HepG2 (cell line): ENCODE measurements around the gene SLC22A14. TPM values are rescaled to one million over a fixed set of nuclear protein-coding genes. Genes with fewer than 3 reads are reported as not detected.

Experiments
- ATAC-seq: fragments of 200-7000 bp; cut with Tn5 transposase; 3 replicates; pipeline ENCODE4 v1.9.1; 2020; ENCODE audit warnings: mild to moderate bottlenecking, moderate library complexity
- BruUV-seq: library from RNA; stranded (reverse); fragments of 400-500 nt; replicated peaks from 2 replicates; lab custom pipeline; 2021; lab: Mats Ljungman, UMichigan
- CTCF ChIA-PET: fragments of 300-600 bp; formaldehyde crosslinking; extraction: SDS; loops from one replicate; lab custom pipeline; 2021; ENCODE audit warnings: low total read pairs, inconsistent platforms, low intra/inter-chr PET ratio; lab: Yijun Ruan, JAX
- POLR2A ChIA-PET: fragments of 350-600 bp; sonication (Branson Sonifier 250); formaldehyde crosslinking; loops from one replicate; lab custom pipeline; 2020; ENCODE audit warnings: antibody characterized with exemption, inconsistent platforms; lab: Yijun Ruan, JAX
- DNase-seq: peaks from one replicate; pipeline ENCODE4 v3.0.0-alpha.2; 2015; ENCODE audit warnings: low spot score
- FAIRE-seq: peaks from 3 replicates; lab custom pipeline; 2011; peaks lifted over from hg19 to GRCh38; lab: Jason Lieb, UNC
- H2AFZ ChIP-seq: one replicate; pipeline ENCODE4 v1.6.1; 2011; ENCODE audit warnings: low read length, inconsistent platforms
- H3K27ac ChIP-seq: fragments of 300-600 bp; 3 replicates; pipeline ENCODE4 v1.8.0; 2011; ENCODE audit warnings: mixed run types, mild to moderate bottlenecking, mixed read lengths, low read length, inconsistent platforms; ENCODE audit not compliant: insufficient read depth; ENCODE audit errors: extremely low read length
- H3K27me3 ChIP-seq, 2 experiments: fragments of 200-600 bp in 1 of 2; 2 replicates in 1 of 2; 3 replicates in 1 of 2; pipeline versions ENCODE4 v1.6.0 to v1.8.0; 2011; ENCODE audit warnings: low read length in 2 of 2, mild to moderate bottlenecking in 2 of 2, moderate library complexity in 2 of 2, inconsistent platforms in 1 of 2; ENCODE audit not compliant: insufficient read depth in 2 of 2, control insufficient read depth in 1 of 2
- H3K36me3 ChIP-seq, 2 experiments: fragments of 200-600 bp in 1 of 2; replicated peaks in 1 of 2; 2 replicates in 1 of 2; 3 replicates in 1 of 2; pipeline versions ENCODE4 v1.5.1 to v1.8.0; 2011; ENCODE audit warnings: low read length in 2 of 2, inconsistent platforms in 1 of 2; ENCODE audit not compliant: insufficient read depth in 2 of 2, control insufficient read depth in 1 of 2
- H3K4me1 ChIP-seq: 2 replicates; pipeline ENCODE4 v1.5.1; 2012; ENCODE audit warnings: low read length, inconsistent platforms; ENCODE audit not compliant: insufficient read depth
- H3K4me2 ChIP-seq: 2 replicates; pipeline ENCODE4 v1.6.0; 2011; ENCODE audit warnings: low read depth, low read length, inconsistent platforms
- H3K4me3 ChIP-seq, 3 experiments: fragments of 200-600 bp in 1 of 3; sonication (generic), shearing (Covaris generic) in 1 of 3; replicated peaks in 1 of 3; 2 replicates each; pipeline ENCODE4 v1.5.1; 2011 to 2016; ENCODE audit warnings: low read length in 3 of 3, inconsistent platforms in 2 of 3, low read depth in 2 of 3, mild to moderate bottlenecking in 2 of 3, control low read depth in 1 of 3, mixed read lengths in 1 of 3; ENCODE audit not compliant: insufficient read depth in 1 of 3
- H3K79me2 ChIP-seq: one replicate; pipeline ENCODE4 v1.6.1; 2011; ENCODE audit warnings: low read length, inconsistent platforms; ENCODE audit not compliant: insufficient read depth
- H3K9ac ChIP-seq: 2 replicates; pipeline ENCODE4 v1.6.0; 2011; ENCODE audit warnings: mild to moderate bottlenecking, low read depth, low read length, inconsistent platforms; ENCODE audit not compliant: insufficient read depth
- H3K9me3 ChIP-seq: 2 replicates; pipeline ENCODE4 v1.5.1; 2012; ENCODE audit warnings: mild to moderate bottlenecking, low read length
- H4K20me1 ChIP-seq: 2 replicates; pipeline ENCODE4 v1.6.0; 2011; ENCODE audit warnings: inconsistent platforms, mild to moderate bottlenecking, low read length, moderate library complexity; ENCODE audit not compliant: insufficient read depth
- FIP1L1 ChIP-seq: fragments of 200-400 bp; formaldehyde crosslinking; IDR thresholded peaks from 2 replicates; pipeline ENCODE4 v1.6.1; 2018; ENCODE audit warnings: low read depth, mild to moderate bottlenecking, low read length, moderate library complexity, borderline replicate concordance; ENCODE audit not compliant: insufficient read depth
- MBNL3 ChIP-seq: fragments of 250-450 bp; sonication (Bioruptor Pico); conservative IDR thresholded peaks from 2 replicates; pipeline ENCODE4 v1.8.0; 2022; ENCODE audit warnings: mild to moderate bottlenecking, inconsistent platforms
- PCBP2 ChIP-seq: fragments of 200-400 bp; formaldehyde crosslinking; optimal IDR thresholded peaks from 2 replicates; pipeline ENCODE3; 2018; ENCODE audit warnings: low read length, low read depth; ENCODE audit not compliant: poor library complexity, severe bottlenecking
- POLR2AphosphoS5 ChIP-seq: IDR thresholded peaks from 2 replicates; pipeline ENCODE4 v1.6.1; 2012; ENCODE audit warnings: low read depth, low read length
- WGBS: methylation state at CpG from one replicate; pipeline ENCODE4 v1.1.6; 2017; ENCODE audit warnings: low lambda C conversion rate; 5-methylcytosine and 5-hydroxymethylcytosine counted together
- in situ Hi-C: cut with HindIII; loops from 2 replicates; pipeline ENCODE4 v1.10.0; 2017; ENCODE audit warnings: low pct_unique_long_range_greater_than_20kb; ENCODE audit not compliant: extremely low pct_ligation_motif_present
- intact Hi-C: fragments of 100-400 bp; cut with micrococcal nuclease; formaldehyde crosslinking; loops from one replicate; pipeline ENCODE4 v1.10.0; 2022; ENCODE audit not compliant: unreplicated experiment
- polyA plus RNA-seq, 8 experiments: library from polyadenylated mRNA; depleted of rRNA in 3 of 8; stranded (reverse) in 7 of 8; unstranded in 1 of 8; fragments of >200 nt; fragmentation: Illumina TruSeq in 4 of 8; extraction: Trizol in 4 of 8; gene quantifications; 2 replicates each; pipeline versions ENCODE4 v1.2.1 to v1.2.3, GENCODE V29; 2011 to 2016; ENCODE audit warnings: low read depth in 4 of 8, missing spikeins in 1 of 8, mixed read lengths in 1 of 8; ENCODE audit not compliant: insufficient read depth in 1 of 8
- total RNA-seq, 5 experiments: library from RNA; depleted of rRNA; stranded (reverse); fragments of >200 nt; fragmentation: Illumina TruSeq; extraction: Trizol; gene quantifications; 2 replicates each; pipeline ENCODE4 v1.2.3, GENCODE V29; 2016; ENCODE audit warnings: low read depth in 1 of 5
- TF ChIP-seq, protein P1 (sequence below): sonication (generic); formaldehyde crosslinking; IDR thresholded peaks from 2 replicates; pipeline ENCODE4 v1.4.0; 2020; ENCODE audit warnings: low read depth, missing genetic modification reagents
- TF ChIP-seq, protein P2 (sequence below): sonication (generic); formaldehyde crosslinking; IDR thresholded peaks from 2 replicates; pipeline ENCODE4 v1.4.0; 2020; ENCODE audit warnings: mild to moderate bottlenecking, missing genetic modification reagents
- TF ChIP-seq, protein P3 (sequence below): IDR thresholded peaks from 2 replicates; pipeline ENCODE4 v1.6.1; 2016; ENCODE audit warnings: low read depth
- TF ChIP-seq, protein P4 (sequence below): sonication (generic); formaldehyde crosslinking; IDR thresholded peaks from 2 replicates; pipeline ENCODE4 v1.5.0; 2020; ENCODE audit warnings: mild to moderate bottlenecking, missing genetic modification reagents

SLC22A14 gene
- total and polyA plus RNA-seq, 2 of the 13 experiments (the other 11 are each of a cell fraction or from before 2014, with no cell fraction given), result 0.03 TPM; not detected in 1

DNA sequence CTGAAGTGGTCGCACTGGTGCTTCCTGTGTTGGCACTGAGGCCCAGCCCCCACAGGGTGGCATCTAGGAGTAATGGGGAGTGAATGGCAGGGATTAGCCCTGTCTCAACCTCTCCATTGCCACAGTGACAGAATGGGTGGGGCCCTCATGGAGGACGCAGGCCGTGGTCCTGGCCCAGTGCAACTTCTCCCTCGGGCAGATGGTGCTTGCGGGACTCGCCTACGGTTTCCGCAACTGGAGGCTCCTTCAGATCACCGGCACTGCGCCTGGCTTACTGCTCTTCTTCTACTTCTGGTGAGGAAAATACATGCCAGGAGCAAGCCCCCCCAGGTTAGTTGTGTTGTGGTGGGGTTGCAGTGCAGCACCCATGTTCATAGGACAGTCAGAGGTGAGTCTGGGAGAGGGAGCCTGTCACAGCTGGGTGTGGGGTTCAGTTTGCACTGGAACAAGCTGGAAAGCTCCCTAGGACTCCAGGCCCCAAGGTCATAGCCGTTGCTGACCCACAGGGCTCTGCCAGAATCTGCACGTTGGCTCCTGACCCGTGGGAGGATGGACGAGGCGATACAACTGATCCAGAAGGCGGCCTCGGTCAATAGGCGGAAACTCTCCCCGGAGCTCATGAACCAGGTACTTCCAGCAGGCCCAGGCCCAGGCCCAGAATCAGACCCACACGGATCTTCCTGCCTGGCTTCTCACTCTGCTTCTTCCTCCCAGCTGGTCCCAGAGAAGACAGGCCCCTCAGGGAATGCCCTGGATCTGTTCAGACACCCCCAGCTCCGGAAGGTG lies 7.0 kb upstream of the SLC22A14 start:
- intact Hi-C loops, result loop anchor here (1.0 kb wide), 1 partner anchor 45 kb away; no protein-coding TSS in a partner anchor
- Histone ChIP-seq H3K4me1 (no peaks in the 10 kb centered on the region), H3K27ac (no peak overlapping the region), H3K9ac (no peak overlapping the region), H3K4me2 (no peak overlapping the region), H3K27me3 (peaks cover 1 to 13% of the 10 kb centered on the region in 2 experiments; a peak in 2 of 5 replicates), H3K79me2 (no peaks in the 10 kb centered on the region), H2AFZ (no peak overlapping the region), H3K9me3 (no peaks in the 10 kb centered on the region), H3K36me3 (no peaks in the 10 kb centered on the region), H3K4me3 (no peak overlapping the region), H4K20me1 (no peaks in the 10 kb centered on the region)
- BruUV-seq, result no TSS peak
- 20% methylated on average over 2 of the region's 21 CpGs for WGBS
- ChIA-PET POLR2A (no interaction called here), CTCF (no interaction called here)
- in situ Hi-C loops, result loop anchor here (10.0 kb wide), 1 partner anchor 160 kb away; no protein-coding TSS in a partner anchor
- DNase-seq (no peak), FAIRE-seq (no peak), ATAC-seq (peak; percentile 15; the same call in 2 of the 3 replicates)
- TF ChIP-seq FIP1L1, result no peak
- TF ChIP-seq, protein P1, sequence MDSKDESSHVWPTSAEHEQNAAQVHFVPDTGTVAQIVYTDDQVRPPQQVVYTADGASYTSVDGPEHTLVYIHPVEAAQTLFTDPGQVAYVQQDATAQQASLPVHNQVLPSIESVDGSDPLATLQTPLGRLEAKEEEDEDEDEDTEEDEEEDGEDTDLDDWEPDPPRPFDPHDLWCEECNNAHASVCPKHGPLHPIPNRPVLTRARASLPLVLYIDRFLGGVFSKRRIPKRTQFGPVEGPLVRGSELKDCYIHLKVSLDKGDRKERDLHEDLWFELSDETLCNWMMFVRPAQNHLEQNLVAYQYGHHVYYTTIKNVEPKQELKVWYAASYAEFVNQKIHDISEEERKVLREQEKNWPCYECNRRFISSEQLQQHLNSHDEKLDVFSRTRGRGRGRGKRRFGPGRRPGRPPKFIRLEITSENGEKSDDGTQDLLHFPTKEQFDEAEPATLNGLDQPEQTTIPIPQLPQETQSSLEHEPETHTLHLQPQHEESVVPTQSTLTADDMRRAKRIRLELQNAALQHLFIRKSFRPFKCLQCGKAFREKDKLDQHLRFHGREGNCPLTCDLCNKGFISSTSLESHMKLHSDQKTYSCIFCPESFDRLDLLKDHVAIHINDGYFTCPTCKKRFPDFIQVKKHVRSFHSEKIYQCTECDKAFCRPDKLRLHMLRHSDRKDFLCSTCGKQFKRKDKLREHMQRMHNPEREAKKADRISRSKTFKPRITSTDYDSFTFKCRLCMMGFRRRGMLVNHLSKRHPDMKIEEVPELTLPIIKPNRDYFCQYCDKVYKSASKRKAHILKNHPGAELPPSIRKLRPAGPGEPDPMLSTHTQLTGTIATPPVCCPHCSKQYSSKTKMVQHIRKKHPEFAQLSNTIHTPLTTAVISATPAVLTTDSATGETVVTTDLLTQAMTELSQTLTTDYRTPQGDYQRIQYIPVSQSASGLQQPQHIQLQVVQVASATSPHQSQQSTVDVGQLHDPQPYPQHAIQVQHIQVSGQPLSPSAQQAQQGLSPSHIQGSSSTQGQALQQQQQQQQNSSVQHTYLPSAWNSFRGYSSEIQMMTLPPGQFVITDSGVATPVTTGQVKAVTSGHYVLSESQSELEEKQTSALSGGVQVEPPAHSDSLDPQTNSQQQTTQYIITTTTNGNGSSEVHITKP (CRISPR knock-in tag), result no peak
- TF ChIP-seq, protein P2, sequence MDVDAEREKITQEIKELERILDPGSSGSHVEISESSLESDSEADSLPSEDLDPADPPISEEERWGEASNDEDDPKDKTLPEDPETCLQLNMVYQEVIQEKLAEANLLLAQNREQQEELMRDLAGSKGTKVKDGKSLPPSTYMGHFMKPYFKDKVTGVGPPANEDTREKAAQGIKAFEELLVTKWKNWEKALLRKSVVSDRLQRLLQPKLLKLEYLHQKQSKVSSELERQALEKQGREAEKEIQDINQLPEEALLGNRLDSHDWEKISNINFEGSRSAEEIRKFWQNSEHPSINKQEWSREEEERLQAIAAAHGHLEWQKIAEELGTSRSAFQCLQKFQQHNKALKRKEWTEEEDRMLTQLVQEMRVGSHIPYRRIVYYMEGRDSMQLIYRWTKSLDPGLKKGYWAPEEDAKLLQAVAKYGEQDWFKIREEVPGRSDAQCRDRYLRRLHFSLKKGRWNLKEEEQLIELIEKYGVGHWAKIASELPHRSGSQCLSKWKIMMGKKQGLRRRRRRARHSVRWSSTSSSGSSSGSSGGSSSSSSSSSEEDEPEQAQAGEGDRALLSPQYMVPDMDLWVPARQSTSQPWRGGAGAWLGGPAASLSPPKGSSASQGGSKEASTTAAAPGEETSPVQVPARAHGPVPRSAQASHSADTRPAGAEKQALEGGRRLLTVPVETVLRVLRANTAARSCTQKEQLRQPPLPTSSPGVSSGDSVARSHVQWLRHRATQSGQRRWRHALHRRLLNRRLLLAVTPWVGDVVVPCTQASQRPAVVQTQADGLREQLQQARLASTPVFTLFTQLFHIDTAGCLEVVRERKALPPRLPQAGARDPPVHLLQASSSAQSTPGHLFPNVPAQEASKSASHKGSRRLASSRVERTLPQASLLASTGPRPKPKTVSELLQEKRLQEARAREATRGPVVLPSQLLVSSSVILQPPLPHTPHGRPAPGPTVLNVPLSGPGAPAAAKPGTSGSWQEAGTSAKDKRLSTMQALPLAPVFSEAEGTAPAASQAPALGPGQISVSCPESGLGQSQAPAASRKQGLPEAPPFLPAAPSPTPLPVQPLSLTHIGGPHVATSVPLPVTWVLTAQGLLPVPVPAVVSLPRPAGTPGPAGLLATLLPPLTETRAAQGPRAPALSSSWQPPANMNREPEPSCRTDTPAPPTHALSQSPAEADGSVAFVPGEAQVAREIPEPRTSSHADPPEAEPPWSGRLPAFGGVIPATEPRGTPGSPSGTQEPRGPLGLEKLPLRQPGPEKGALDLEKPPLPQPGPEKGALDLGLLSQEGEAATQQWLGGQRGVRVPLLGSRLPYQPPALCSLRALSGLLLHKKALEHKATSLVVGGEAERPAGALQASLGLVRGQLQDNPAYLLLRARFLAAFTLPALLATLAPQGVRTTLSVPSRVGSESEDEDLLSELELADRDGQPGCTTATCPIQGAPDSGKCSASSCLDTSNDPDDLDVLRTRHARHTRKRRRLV (CRISPR knock-in tag), result no peak
- TF ChIP-seq, protein P3, sequence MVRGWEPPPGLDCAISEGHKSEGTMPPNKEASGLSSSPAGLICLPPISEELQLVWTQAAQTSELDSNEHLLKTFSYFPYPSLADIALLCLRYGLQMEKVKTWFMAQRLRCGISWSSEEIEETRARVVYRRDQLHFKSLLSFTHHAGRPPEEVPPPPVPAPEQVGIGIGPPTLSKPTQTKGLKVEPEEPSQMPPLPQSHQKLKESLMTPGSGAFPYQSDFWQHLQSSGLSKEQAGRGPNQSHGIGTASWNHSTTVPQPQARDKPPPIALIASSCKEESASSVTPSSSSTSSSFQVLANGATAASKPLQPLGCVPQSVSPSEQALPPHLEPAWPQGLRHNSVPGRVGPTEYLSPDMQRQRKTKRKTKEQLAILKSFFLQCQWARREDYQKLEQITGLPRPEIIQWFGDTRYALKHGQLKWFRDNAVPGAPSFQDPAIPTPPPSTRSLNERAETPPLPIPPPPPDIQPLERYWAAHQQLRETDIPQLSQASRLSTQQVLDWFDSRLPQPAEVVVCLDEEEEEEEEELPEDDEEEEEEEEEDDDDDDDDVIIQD, result no peak
- TF ChIP-seq POLR2AphosphoS5, result no peak
- no peak for TF ChIP-seq PCBP2
- no peak for TF ChIP-seq MBNL3
- TF ChIP-seq, protein P4, sequence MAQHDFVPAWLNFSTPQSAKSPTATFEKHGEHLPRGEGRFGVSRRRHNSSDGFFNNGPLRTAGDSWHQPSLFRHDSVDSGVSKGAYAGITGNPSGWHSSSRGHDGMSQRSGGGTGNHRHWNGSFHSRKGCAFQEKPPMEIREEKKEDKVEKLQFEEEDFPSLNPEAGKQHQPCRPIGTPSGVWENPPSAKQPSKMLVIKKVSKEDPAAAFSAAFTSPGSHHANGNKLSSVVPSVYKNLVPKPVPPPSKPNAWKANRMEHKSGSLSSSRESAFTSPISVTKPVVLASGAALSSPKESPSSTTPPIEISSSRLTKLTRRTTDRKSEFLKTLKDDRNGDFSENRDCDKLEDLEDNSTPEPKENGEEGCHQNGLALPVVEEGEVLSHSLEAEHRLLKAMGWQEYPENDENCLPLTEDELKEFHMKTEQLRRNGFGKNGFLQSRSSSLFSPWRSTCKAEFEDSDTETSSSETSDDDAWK (CRISPR knock-in tag), result no peak
